Measurements from ENCODE around the gene LMO7.

GRCh38 chr13:75806117-75806516 is 170.0 kb downstream of the LMO7 start:
- TF ChIP-seq REST (IDR thresholded peaks at IDR 0.05) = no peak
- TF ChIP-seq SP1 (IDR thresholded peaks at IDR 0.05) = no peak
- no peak for TF ChIP-seq CTCF (IDR thresholded peaks at IDR 0.05; ENCODE audit: low read depth, low read length, missing input control)
